ENCODE data around the gene BICDL2. TPM values are rescaled to one million over a fixed set of nuclear protein-coding genes. Genes with fewer than 3 reads are reported as not detected.

BICDL2 gene
- total and polyA plus RNA-seq, 2 donors (not counting 3 experiments of a cell fraction or from before 2014, with no cell fraction given) = not detected

- Histone ChIP-seq H3K27me3 (ENCODE audit: control insufficient read depth in 2 of 2, insufficient read depth in 2 of 2, low read length in 2 of 2) (peaks cover 58% of the 10 kb centered on the region in 2 experiments), H3K79me2 (ENCODE audit: control insufficient read depth, insufficient read depth, low read length) (no peaks in the 10 kb centered on the region), H3K36me3 (ENCODE audit: control insufficient read depth in 2 of 2, extremely low read depth in 1 of 2, insufficient read depth in 2 of 2, low read length in 2 of 2) (no peaks in the 10 kb centered on the region), H3K9ac (replicated peaks; ENCODE audit: extremely low read depth, insufficient read depth, low read length) (no peak overlapping the region), H4K20me1 (replicated peaks; ENCODE audit: control insufficient read depth, extremely low read depth, insufficient read depth, low read length) (no peaks in the 10 kb centered on the region), H3K4me1 (ENCODE audit: control insufficient read depth, extremely low read depth, insufficient read depth, low read length) (no peaks in the 10 kb centered on the region), H3K9me3 (replicated peaks; ENCODE audit: control insufficient read depth, insufficient read depth, low read length) (no peaks in the 10 kb centered on the region), H3K4me3 (replicated peaks in 1 of 3; ENCODE audit: insufficient read depth in 1 of 3, low read depth in 1 of 3, low read length in 3 of 3) (no peak overlapping the region), H2AFZ (ENCODE audit: low read depth, low read length) (no peak overlapping the region), H3K4me2 (ENCODE audit: insufficient read depth, low read length) (no peak overlapping the region), H3K27ac (ENCODE audit: insufficient read depth, low read depth, low read length) (no peak overlapping the region), H3K9me1 (replicated peaks; ENCODE audit: control insufficient read depth, extremely low read depth, insufficient read depth, low read length) (no peaks in the 10 kb centered on the region)
- POLR2A ChIA-PET = no interaction called here
- DNase-seq (ENCODE audit: low read depth, low spot score) (no peak), FAIRE-seq (no peak)
- CTCF ChIA-PET = interaction anchor here (0.7 to 8.8 kb wide), 4 partner anchors 9 to 93 kb away, joined by 3 to 200 read pairs (median 71); partner anchors contain the start of gene MMP25
- no peak for TF ChIP-seq FOS (IDR thresholded peaks at IDR 0.05; ENCODE audit: borderline replicate concordance, insufficient read depth, low read length)
- no peak for TF ChIP-seq GATA2 (IDR thresholded peaks at IDR 0.05; ENCODE audit: insufficient read depth, insufficient read length, low read depth, low read length)
- TF ChIP-seq POLR2AphosphoS5 (IDR thresholded peaks at IDR 0.05; ENCODE audit: insufficient read depth, low read depth, low read length) = no peak
- no peak for TF ChIP-seq MAX (IDR thresholded peaks at IDR 0.05; ENCODE audit: insufficient read depth, insufficient read length)
- intact Hi-C loops (cut with micrococcal nuclease) (no loop called here), dilution Hi-C loops (cut with MboI; ENCODE audit: extremely low pct_ligation_motif_present, low sequenced_read_pairs) (no loop called here)
- BruUV-seq (replicated peaks) = no TSS peak
Measured at GRCh38 chr16:3035289-3035971, 1.3 kb downstream of the BICDL2 start.

- peaks cover 57 to 65% of the 10 kb centered on the region in 2 experiments for H3K27me3 ChIP-seq (ENCODE audit: control insufficient read depth in 2 of 2, insufficient read depth in 2 of 2, low read length in 2 of 2)
- no peaks in the 10 kb centered on the region for H3K4me1 ChIP-seq (ENCODE audit: control insufficient read depth, extremely low read depth, insufficient read depth, low read length)
- no peaks in the 10 kb centered on the region for H3K79me2 ChIP-seq (ENCODE audit: control insufficient read depth, insufficient read depth, low read length)
- POLR2A ChIA-PET = no interaction called here
- H3K9me3 ChIP-seq (replicated peaks; ENCODE audit: control insufficient read depth, insufficient read depth, low read length) = no peaks in the 10 kb centered on the region
- no peaks in the 10 kb centered on the region for H4K20me1 ChIP-seq (replicated peaks; ENCODE audit: control insufficient read depth, extremely low read depth, insufficient read depth, low read length)
- H2AFZ ChIP-seq (ENCODE audit: low read depth, low read length) = no peak overlapping the region
- no peak overlapping the region for H3K4me2 ChIP-seq (ENCODE audit: insufficient read depth, low read length)
- DNase-seq (ENCODE audit: low read depth, low spot score) (no peak), FAIRE-seq (no peak)
- H3K9me1 ChIP-seq (replicated peaks; ENCODE audit: control insufficient read depth, extremely low read depth, insufficient read depth, low read length) = no peaks in the 10 kb centered on the region
- no peaks in the 10 kb centered on the region for H3K36me3 ChIP-seq (ENCODE audit: control insufficient read depth in 2 of 2, extremely low read depth in 1 of 2, insufficient read depth in 2 of 2, low read length in 2 of 2)
- no peak overlapping the region for H3K4me3 ChIP-seq (replicated peaks in 1 of 3; ENCODE audit: insufficient read depth in 1 of 3, low read depth in 1 of 3, low read length in 3 of 3)
- BruUV-seq (replicated peaks) = no TSS peak
- H3K9ac ChIP-seq (replicated peaks; ENCODE audit: extremely low read depth, insufficient read depth, low read length) = no peak overlapping the region
- dilution Hi-C loops (cut with MboI; ENCODE audit: extremely low pct_ligation_motif_present, low sequenced_read_pairs) (no loop called here), intact Hi-C loops (cut with micrococcal nuclease) (no loop called here)
- CTCF ChIA-PET = interaction anchor here (1.1 to 8.8 kb wide), 11 partner anchors 12 to 133 kb away, joined by 4 to 200 read pairs (median 7); partner anchors contain the start of gene MMP25
- no peak overlapping the region for H3K27ac ChIP-seq (ENCODE audit: insufficient read depth, low read depth, low read length)
- TF ChIP-seq POLR2A (IDR thresholded peaks at IDR 0.05; ENCODE audit: low read depth, low read length) = no peak
- no peak for TF ChIP-seq JUN (IDR thresholded peaks at IDR 0.05; ENCODE audit: borderline replicate concordance, insufficient read depth, insufficient read length, low read depth)
- TF ChIP-seq FOS (IDR thresholded peaks at IDR 0.05; ENCODE audit: borderline replicate concordance, insufficient read depth, low read length) = no peak
Measured at GRCh38 chr16:3032624-3033023, 4.1 kb downstream of the BICDL2 start.
